IPS DF 19.7 (cell line): ENCODE data around the gene DGCR8.

ENCODE experiments used
- DNase-seq: peaks from one replicate; pipeline ENCODE4 v3.0.0-alpha.2; 2013; ENCODE audit warnings: low read depth, low spot score

Gene DGCR8

DNA sequence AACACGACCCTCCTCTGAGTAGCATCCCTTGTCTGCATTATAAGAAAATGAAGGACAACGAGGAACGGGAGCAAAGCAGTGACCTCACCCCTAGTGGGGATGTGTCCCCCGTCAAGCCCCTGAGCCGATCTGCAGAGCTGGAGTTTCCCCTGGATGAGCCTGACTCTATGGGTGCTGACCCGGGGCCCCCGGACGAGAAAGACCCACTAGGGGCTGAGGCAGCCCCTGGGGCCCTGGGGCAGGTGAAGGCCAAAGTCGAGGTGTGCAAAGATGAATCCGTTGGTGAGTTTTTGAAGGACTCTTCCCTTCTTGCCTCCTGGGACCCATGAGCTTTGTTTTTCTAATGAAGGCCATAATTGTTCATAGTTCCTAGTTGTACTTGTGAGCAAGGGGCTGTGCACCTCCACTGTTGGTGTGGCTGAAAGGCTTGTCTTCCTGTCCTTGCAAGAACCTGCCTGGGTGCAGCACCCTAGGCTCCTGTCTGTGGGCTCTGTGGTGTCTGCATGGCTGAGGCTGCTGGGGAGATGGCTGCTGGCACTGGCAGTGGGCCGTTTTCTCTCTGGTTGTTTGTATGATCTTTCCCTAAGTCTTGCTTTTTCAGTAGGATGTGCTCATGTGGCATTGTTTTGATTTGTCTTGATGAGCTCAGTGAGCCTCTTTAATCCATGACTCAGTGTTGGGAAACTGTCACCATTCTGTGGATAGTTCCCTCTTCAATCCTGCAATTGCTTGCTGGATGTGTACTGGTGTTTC is 10.1 kb downstream of the DGCR8 start:
- DNase-seq, result no peak

GRCh38 chr22:20090730-20091240 is 10.7 kb downstream of the DGCR8 start:
- no peak for DNase-seq

GRCh38 chr22:20091690-20092476 is 11.8 kb downstream of the DGCR8 start:
- DNase-seq, result no peak

- no peak for DNase-seq
Measured at GRCh38 chr22:20092477-20092854, 12.4 kb downstream of the DGCR8 start.

DNA sequence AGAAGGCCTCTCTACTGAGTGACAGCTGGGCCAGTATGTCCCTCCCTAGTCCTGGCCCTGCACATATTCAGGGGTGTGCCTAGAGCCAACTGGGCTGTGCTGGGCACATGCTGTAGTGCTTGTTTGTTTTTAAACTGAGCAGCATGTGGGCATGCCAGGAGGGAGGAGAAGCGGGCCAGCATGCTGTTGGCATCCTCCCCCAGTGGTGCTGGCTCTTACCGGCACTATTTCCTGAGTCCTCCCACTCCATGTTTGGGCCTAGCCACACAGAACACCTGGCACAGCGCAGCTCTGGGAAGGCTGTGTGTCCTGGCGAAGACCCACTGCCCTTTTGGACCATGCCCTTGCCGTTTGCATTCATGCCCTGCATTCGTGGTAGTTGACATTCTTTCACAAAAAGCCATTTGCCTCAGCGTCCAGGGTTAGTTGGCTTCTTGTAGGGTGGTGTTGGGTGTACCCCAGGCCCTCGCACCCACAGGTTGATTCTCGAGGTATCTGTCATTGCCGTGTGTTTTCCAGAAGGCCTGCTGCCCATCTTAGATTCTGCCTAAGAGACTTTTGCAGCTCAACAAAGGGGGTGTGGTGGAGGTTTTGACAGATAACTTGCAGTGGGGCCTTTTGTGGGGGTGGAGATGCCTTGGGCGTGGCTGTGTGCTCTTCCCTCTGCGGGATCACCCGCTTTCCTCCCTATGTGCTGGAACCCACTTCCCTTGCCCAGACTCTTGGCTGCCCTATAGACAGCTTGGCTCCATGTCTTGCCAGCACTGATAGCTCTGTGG is 13.6 kb downstream of the DGCR8 start:
- DNase-seq, result no peak

DNA sequence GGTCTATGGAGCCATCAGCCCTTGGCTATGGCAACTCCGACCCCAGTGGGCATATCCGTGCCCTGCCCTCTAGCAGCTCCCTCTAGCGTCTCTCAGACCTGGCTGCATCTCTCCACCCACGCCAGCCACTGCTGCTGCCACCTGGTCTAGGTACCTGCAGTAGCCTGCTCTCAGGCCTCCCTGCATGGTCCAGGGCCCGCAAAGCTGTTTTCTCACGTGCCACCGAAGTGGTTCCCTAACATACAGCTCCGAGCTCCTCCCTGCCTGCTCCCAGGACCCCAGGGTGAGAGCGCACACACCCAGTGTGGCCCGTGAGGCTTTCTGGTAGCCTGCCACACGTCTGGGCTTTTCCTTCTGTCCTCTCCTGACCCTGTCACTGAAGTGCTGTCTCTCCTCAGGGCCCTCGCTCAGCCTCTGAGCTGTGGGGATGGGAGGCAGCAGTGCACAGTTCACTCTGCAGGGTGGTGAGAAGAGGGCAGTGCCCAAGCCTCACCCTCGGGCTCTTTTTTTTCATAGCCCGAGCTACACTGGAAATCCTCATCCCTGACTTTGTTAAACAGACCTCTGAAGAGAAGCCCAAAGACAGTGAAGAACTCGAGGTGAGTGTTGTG is 14.3 kb downstream of the DGCR8 start:
- no peak for DNase-seq

GRCh38 chr22:20095521-20095920 is 15.5 kb downstream of the DGCR8 start:
- DNase-seq, result no peak

- DNase-seq, result no peak
Measured at GRCh38 chr22:20096574-20097420, 16.8 kb downstream of the DGCR8 start.

GRCh38 chr22:20099099-20099711 is 19.2 kb downstream of the DGCR8 start:
- DNase-seq, result no peak

- DNase-seq, result no peak
Measured at GRCh38 chr22:20101638-20102037, 21.6 kb downstream of the DGCR8 start.

- DNase-seq, result no peak
Measured at GRCh38 chr22:20102203-20102780, 22.3 kb downstream of the DGCR8 start.

- DNase-seq, result no peak
Measured at GRCh38 chr22:20105456-20106204, 25.6 kb downstream of the DGCR8 start.

DNA sequence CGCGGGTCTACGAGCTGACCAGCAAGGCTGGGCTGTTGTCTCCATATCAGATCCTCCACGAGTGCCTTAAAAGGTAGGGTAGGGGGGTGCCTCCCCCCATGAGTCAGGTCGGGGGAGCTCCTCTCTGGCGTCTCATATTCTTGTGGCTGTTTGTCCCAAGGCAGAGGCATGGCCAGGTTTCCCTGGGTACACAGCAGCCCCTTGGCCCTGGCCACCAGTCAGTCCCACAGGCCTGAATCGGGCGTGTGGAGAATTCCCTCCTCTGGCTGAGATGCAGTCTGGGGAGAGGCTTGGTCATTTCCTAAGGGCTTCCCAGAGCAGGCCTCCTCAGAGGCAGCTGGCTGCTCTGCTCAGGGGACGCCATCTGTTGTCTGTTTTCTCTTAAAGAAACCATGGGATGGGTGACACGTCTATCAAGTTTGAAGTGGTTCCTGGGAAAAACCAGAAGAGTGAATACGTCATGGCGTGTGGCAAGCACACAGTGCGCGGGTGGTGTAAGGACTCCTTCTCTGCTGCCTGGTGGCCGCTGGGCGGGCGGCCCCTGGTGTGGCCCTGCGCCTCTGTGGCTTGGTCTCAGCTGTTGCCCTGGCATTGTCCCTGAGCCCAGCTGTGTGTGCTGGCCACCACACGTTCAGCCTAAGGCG is 26.3 kb downstream of the DGCR8 start:
- no peak for DNase-seq

DNA sequence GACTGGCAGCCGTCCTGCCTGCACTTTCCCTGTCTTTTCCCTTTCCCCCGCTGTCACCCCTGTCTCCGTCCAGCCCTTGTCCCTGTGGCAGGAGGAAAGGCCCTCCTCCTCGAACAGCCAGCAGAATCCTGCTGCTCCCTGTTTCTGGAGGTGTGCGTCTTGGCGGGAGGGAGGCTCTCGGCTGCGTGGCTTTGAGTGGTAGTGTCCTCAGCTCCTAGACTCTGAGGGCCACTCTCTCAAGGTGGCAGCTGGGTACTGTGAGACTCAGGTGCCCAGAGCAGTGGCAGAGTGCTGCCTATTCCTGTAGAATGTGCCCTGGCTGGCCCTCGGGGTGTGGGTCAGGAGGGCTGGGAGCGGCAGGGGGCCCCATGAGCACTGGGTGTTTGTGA is 26.8 kb downstream of the DGCR8 start:
- no peak for DNase-seq

GRCh38 chr22:20107471-20107901 is 27.4 kb downstream of the DGCR8 start:
- DNase-seq, result no peak

DNA sequence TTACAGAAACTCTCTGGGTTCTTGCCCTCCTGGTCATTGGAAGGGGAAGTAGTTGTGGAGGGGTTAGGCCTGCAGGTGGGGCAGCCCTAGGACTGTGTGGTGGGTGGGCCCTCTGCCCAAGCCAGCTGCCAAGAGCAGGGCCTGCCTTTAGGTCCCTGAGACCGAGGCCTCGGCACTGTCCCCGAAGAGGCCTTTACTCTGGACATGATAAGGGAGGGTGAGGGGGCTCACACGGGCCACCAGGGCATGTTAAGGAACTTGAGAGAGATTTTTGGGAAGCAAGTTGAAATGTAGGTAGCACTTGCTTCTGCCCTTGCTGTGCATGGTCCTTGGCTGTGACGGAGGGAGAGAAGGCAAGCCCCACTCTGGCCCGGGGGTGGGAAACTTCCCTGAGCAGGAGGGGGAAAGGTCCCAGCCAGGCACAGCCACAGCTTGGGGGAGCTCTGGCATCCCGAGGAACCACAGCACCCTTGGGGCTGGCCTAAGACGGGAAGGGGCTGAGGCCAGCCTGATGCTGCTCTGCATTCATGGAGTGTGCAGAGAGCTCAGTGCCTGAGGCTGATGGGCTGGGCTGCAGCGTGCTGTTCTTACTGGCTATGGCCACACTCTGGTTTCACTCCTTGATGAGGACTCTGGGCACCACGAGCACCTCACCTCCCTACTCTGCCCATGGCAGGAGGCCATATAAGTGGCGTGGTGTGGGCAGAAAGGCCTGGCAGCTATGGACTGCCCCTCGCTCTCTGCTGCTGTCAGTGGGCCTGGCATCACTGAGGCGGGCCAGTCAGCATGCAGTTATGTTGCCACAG is 28.1 kb downstream of the DGCR8 start:
- no peak for DNase-seq

DNA sequence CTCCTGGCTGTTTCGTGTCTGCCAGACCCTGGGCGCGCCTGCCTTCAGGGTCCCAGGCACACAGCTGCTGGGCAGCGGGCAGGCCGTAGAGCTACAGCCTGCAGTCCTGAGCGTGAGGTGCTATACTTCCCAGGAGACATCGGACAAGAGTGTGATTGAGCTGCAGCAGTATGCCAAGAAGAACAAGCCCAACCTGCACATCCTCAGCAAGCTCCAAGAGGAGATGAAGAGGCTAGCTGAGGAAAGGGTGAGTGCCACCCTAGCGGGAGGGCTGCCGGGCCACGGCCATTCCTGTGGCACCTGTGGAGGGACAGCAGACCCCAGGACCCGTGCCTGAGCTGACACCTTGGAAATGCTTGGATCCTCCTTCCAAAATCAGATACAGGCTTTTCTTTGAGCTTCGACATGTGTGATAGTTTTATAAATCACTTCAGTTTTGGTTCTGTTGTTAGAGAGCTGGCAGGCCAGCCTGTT is 28.8 kb downstream of the DGCR8 start:
- no peak for DNase-seq
